ENCODE results near the gene RAB13.
"Not testable (repeated sequence)": the region's sequence is repeated elsewhere in the genome, so short reads cannot be mapped to it uniquely, and the experiment has no call there.

Gene RAB13

GRCh38 chr1:153995640-153996039 is 9.5 kb upstream of the RAB13 start:
- Histone ChIP-seq H3K36me3 (ENCODE audit: control insufficient read depth in 1 of 2, insufficient read depth in 2 of 2, low read length in 2 of 2) (peaks cover 13 to 34% of the 10 kb centered on the region in 2 donors), H3K27ac (ENCODE audit: low read depth, low read length) (no peak overlapping the region), H3K9ac (ENCODE audit: low read depth in 1 of 2, low read length in 2 of 2) (no peak overlapping the region), H3K4me1 (ENCODE audit: control insufficient read depth in 1 of 2, insufficient read depth in 2 of 2, low read length in 2 of 2) (peaks cover 17 to 18% of the 10 kb centered on the region in 2 donors), H3K27me3 (ENCODE audit: control insufficient read depth in 1 of 2, insufficient read depth in 2 of 2, low read length in 2 of 2) (no peaks in the 10 kb centered on the region), H3K9me3 (ENCODE audit: control insufficient read depth in 1 of 2, low read length in 2 of 2) (no peaks in the 10 kb centered on the region), H3K4me3 (ENCODE audit: low read depth in 1 of 2, low read length in 2 of 2) (no peak overlapping the region)

- Histone ChIP-seq H3K4me3 (ENCODE audit: low read depth in 1 of 2, low read length in 2 of 2) (no peak overlapping the region), H3K9me3 (ENCODE audit: control insufficient read depth in 1 of 2, low read length in 2 of 2) (no peaks in the 10 kb centered on the region), H3K36me3 (ENCODE audit: control insufficient read depth in 1 of 2, insufficient read depth in 2 of 2, low read length in 2 of 2) (peaks cover 13 to 34% of the 10 kb centered on the region in 2 donors), H3K9ac (ENCODE audit: low read depth in 1 of 2, low read length in 2 of 2) (no peak overlapping the region), H3K4me1 (ENCODE audit: control insufficient read depth in 1 of 2, insufficient read depth in 2 of 2, low read length in 2 of 2) (peaks cover 17 to 18% of the 10 kb centered on the region in 2 donors), H3K27ac (ENCODE audit: low read depth, low read length) (no peak overlapping the region), H3K27me3 (ENCODE audit: control insufficient read depth in 1 of 2, insufficient read depth in 2 of 2, low read length in 2 of 2) (no peaks in the 10 kb centered on the region)
Observed at GRCh38 chr1:153995202-153995601, 9.1 kb upstream of the RAB13 start.

- H3K9ac ChIP-seq (ENCODE audit: low read depth in 1 of 2, low read length in 2 of 2) = peak overlapping the region; percentile 90 to 94
Observed at GRCh38 chr1:153991806-153992205, 5.7 kb upstream of the RAB13 start.

GRCh38 chr1:153991151-153991630 is 5.1 kb upstream of the RAB13 start:
- peak overlapping the region; percentile 90 to 94 for H3K9ac ChIP-seq (ENCODE audit: low read depth in 1 of 2, low read length in 2 of 2)
- H3K4me1 ChIP-seq (ENCODE audit: control insufficient read depth in 1 of 2, insufficient read depth in 2 of 2, low read length in 2 of 2) = peaks cover 18 to 25% of the 10 kb centered on the region in 2 donors
- peaks cover 13 to 34% of the 10 kb centered on the region in 2 donors for H3K36me3 ChIP-seq (ENCODE audit: control insufficient read depth in 1 of 2, insufficient read depth in 2 of 2, low read length in 2 of 2)
- no peaks in the 10 kb centered on the region for H3K27me3 ChIP-seq (ENCODE audit: control insufficient read depth in 1 of 2, insufficient read depth in 2 of 2, low read length in 2 of 2)
- peak overlapping the region; percentile 86 for H3K27ac ChIP-seq (ENCODE audit: low read depth, low read length)
- peak overlapping the region; percentile 84 to 88 for H3K4me3 ChIP-seq (ENCODE audit: low read depth in 1 of 2, low read length in 2 of 2)
- no peaks in the 10 kb centered on the region for H3K9me3 ChIP-seq (ENCODE audit: control insufficient read depth in 1 of 2, low read length in 2 of 2)

More at GRCh38 chr1:153991806-153992205, 5.7 kb upstream of the RAB13 start:
- Histone ChIP-seq H3K27me3 (ENCODE audit: control insufficient read depth in 1 of 2, insufficient read depth in 2 of 2, low read length in 2 of 2) (no peaks in the 10 kb centered on the region), H3K4me1 (ENCODE audit: control insufficient read depth in 1 of 2, insufficient read depth in 2 of 2, low read length in 2 of 2) (peaks cover 18 to 20% of the 10 kb centered on the region in 2 donors), H3K4me3 (ENCODE audit: low read depth in 1 of 2, low read length in 2 of 2) (peak overlapping the region; percentile 84 to 88), H3K27ac (ENCODE audit: low read depth, low read length) (no peak overlapping the region), H3K36me3 (ENCODE audit: control insufficient read depth in 1 of 2, insufficient read depth in 2 of 2, low read length in 2 of 2) (peaks cover 13 to 34% of the 10 kb centered on the region in 2 donors), H3K9me3 (ENCODE audit: control insufficient read depth in 1 of 2, low read length in 2 of 2) (no peaks in the 10 kb centered on the region)

GRCh38 chr1:153990468-153991150 is 4.5 kb upstream of the RAB13 start, which contains the start of gene RPS27:
RPS27 (plus strand) TSS chr1:153990762; CDS start chr1:153990797, 35 bp downstream.
- Histone ChIP-seq H3K27ac (ENCODE audit: low read depth, low read length) (peak within 1 kb of the TSS; percentile 86), H3K9ac (ENCODE audit: low read depth in 1 of 2, low read length in 2 of 2) (peak within 1 kb of the TSS; percentile 90 to 94), H3K27me3 (ENCODE audit: control insufficient read depth in 1 of 2, insufficient read depth in 2 of 2, low read length in 2 of 2) (no peaks in the 10 kb centered on the region), H3K9me3 (ENCODE audit: control insufficient read depth in 1 of 2, low read length in 2 of 2) (no peaks in the 10 kb centered on the region), H3K36me3 (ENCODE audit: control insufficient read depth in 1 of 2, insufficient read depth in 2 of 2, low read length in 2 of 2) (peaks cover 13 to 34% of the 10 kb centered on the region in 2 donors), H3K4me1 (ENCODE audit: control insufficient read depth in 1 of 2, insufficient read depth in 2 of 2, low read length in 2 of 2) (peaks cover 19 to 25% of the 10 kb centered on the region in 2 donors), H3K4me3 (ENCODE audit: low read depth in 1 of 2, low read length in 2 of 2) (peak within 1 kb of the TSS; percentile 84 to 88)

GRCh38 chr1:153987621-153988020 is 1.5 kb upstream of the RAB13 start:
- H3K4me3 ChIP-seq (ENCODE audit: low read depth in 1 of 2, low read length in 2 of 2) = no peak overlapping the region
- peaks cover 5 to 12% of the 10 kb centered on the region in 2 donors for H3K36me3 ChIP-seq (ENCODE audit: control insufficient read depth in 1 of 2, insufficient read depth in 2 of 2, low read length in 2 of 2)
- H3K4me1 ChIP-seq (ENCODE audit: control insufficient read depth in 1 of 2, insufficient read depth in 2 of 2, low read length in 2 of 2) = peaks cover 30 to 36% of the 10 kb centered on the region in 2 donors
- H3K9ac ChIP-seq (ENCODE audit: low read depth in 1 of 2, low read length in 2 of 2) = no peak overlapping the region
- no peaks in the 10 kb centered on the region for H3K27me3 ChIP-seq (ENCODE audit: control insufficient read depth in 1 of 2, insufficient read depth in 2 of 2, low read length in 2 of 2)
- no peaks in the 10 kb centered on the region for H3K9me3 ChIP-seq (ENCODE audit: control insufficient read depth in 1 of 2, low read length in 2 of 2)
- H3K27ac ChIP-seq (ENCODE audit: low read depth, low read length) = no peak overlapping the region

- Histone ChIP-seq H3K9me3 (ENCODE audit: control insufficient read depth in 1 of 2, low read length in 2 of 2) (no peaks in the 10 kb centered on the region), H3K36me3 (ENCODE audit: control insufficient read depth in 1 of 2, insufficient read depth in 2 of 2, low read length in 2 of 2) (peaks cover 0 to 5% of the 10 kb centered on the region in 2 donors), H3K4me1 (ENCODE audit: control insufficient read depth in 1 of 2, insufficient read depth in 2 of 2, low read length in 2 of 2) (peaks cover 14 to 22% of the 10 kb centered on the region in 2 donors), H3K4me3 (ENCODE audit: low read depth in 1 of 2, low read length in 2 of 2) (peak overlapping the region; percentile 71 to 80), H3K27me3 (ENCODE audit: control insufficient read depth in 1 of 2, insufficient read depth in 2 of 2, low read length in 2 of 2) (no peaks in the 10 kb centered on the region), H3K27ac (ENCODE audit: low read depth, low read length) (peak overlapping the region; percentile 57), H3K9ac (ENCODE audit: low read depth in 1 of 2, low read length in 2 of 2) (peak overlapping the region; percentile 78 to 81)
Observed at GRCh38 chr1:153985341-153985912, 712 bp downstream of the RAB13 start.

- H3K4me3 ChIP-seq (ENCODE audit: low read depth in 1 of 2, low read length in 2 of 2) = peak overlapping the region in 1 of 2 donors; percentile 80
- no peaks in the 10 kb centered on the region for H3K27me3 ChIP-seq (ENCODE audit: control insufficient read depth in 1 of 2, insufficient read depth in 2 of 2, low read length in 2 of 2)
- no peaks in the 10 kb centered on the region for H3K9me3 ChIP-seq (ENCODE audit: control insufficient read depth in 1 of 2, low read length in 2 of 2)
- H3K36me3 ChIP-seq (ENCODE audit: control insufficient read depth in 1 of 2, insufficient read depth in 2 of 2, low read length in 2 of 2) = peaks cover 0 to 5% of the 10 kb centered on the region in 2 donors
- no peak overlapping the region for H3K9ac ChIP-seq (ENCODE audit: low read depth in 1 of 2, low read length in 2 of 2)
- no peak overlapping the region for H3K27ac ChIP-seq (ENCODE audit: low read depth, low read length)
- peaks cover 14 to 22% of the 10 kb centered on the region in 2 donors for H3K4me1 ChIP-seq (ENCODE audit: control insufficient read depth in 1 of 2, insufficient read depth in 2 of 2, low read length in 2 of 2)
Observed at GRCh38 chr1:153984123-153984894, 1.8 kb downstream of the RAB13 start.

GRCh38 chr1:153981735-153982134 is 4.4 kb downstream of the RAB13 start:
- H3K9ac ChIP-seq (ENCODE audit: low read depth in 1 of 2, low read length in 2 of 2); H3K36me3 ChIP-seq (ENCODE audit: control insufficient read depth in 1 of 2, insufficient read depth in 2 of 2, low read length in 2 of 2); H3K9me3 ChIP-seq (ENCODE audit: control insufficient read depth in 1 of 2, low read length in 2 of 2); H3K27ac ChIP-seq (ENCODE audit: low read depth, low read length); H3K4me3 ChIP-seq (ENCODE audit: low read depth in 1 of 2, low read length in 2 of 2); H3K27me3 ChIP-seq (ENCODE audit: control insufficient read depth in 1 of 2, insufficient read depth in 2 of 2, low read length in 2 of 2): not testable (repeated sequence)
- H3K4me1 ChIP-seq (ENCODE audit: control insufficient read depth in 1 of 2, insufficient read depth in 2 of 2, low read length in 2 of 2) = peaks cover 18 to 23% of the 10 kb centered on the region in 2 donors

Data from duodenal mucosa (tissue), 2 donors.